Suprapubic skin (tissue), 4 donors: Measurements from ENCODE around the gene MYH16.

ENCODE experiments used
- POLR2A ChIP-seq, 2 donors: fragments of 450-650 bp; IDR thresholded peaks; one replicate each; pipeline ENCODE4 v1.6.1; 2017; ENCODE audit warnings: antibody characterized with exemption in 2 of 2, mild to moderate bottlenecking in 2 of 2, moderate library complexity in 2 of 2
- POLR2AphosphoS5 ChIP-seq, 3 donors: sonication (generic); formaldehyde crosslinking; IDR thresholded peaks; one replicate each; pipeline ENCODE4 v1.6.1; 2017; ENCODE audit warnings: antibody characterized with exemption in 3 of 3
- TF ChIP-seq, protein P1 (sequence below), 2 donors: fragments of 200-600 bp in 1 of 2; fragments of 450-650 bp in 1 of 2; sonication (generic) in 1 of 2; IDR thresholded peaks; one replicate each; pipeline ENCODE4 v1.5.1; 2016 to 2019; ENCODE audit warnings: antibody characterized with exemption in 2 of 2, mild to moderate bottlenecking in 1 of 2, moderate library complexity in 1 of 2

DNA sequence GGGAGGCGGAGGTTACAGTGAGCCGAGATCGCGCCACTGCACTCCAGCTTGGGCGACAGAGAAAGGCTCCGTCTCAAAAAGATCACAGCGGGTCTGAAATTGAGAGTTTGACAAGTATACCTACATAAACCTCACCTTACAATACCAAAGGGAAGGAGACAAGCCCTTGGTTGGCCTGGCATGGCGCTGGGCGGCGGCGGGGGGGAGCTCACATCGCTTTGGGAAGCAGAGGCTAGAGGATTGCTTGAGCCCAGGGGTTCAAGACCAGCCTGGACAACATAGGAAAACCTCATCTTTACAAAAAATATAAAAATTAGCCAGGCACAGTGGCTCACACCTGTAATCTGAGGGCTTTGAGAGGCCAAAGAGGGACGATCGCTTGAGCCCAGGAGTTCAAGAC is 51.9 kb downstream of the MYH16 start:
- TF ChIP-seq, protein P1, sequence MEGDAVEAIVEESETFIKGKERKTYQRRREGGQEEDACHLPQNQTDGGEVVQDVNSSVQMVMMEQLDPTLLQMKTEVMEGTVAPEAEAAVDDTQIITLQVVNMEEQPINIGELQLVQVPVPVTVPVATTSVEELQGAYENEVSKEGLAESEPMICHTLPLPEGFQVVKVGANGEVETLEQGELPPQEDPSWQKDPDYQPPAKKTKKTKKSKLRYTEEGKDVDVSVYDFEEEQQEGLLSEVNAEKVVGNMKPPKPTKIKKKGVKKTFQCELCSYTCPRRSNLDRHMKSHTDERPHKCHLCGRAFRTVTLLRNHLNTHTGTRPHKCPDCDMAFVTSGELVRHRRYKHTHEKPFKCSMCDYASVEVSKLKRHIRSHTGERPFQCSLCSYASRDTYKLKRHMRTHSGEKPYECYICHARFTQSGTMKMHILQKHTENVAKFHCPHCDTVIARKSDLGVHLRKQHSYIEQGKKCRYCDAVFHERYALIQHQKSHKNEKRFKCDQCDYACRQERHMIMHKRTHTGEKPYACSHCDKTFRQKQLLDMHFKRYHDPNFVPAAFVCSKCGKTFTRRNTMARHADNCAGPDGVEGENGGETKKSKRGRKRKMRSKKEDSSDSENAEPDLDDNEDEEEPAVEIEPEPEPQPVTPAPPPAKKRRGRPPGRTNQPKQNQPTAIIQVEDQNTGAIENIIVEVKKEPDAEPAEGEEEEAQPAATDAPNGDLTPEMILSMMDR (IDR thresholded peaks at IDR 0.05) = no peak
- no peak for TF ChIP-seq POLR2A (IDR thresholded peaks at IDR 0.05)
- TF ChIP-seq POLR2AphosphoS5 (IDR thresholded peaks at IDR 0.05) = no peak
